G401 (cell line): ENCODE results near the gene AUTS2. TPM values are rescaled to one million over a fixed set of nuclear protein-coding genes. Genes with fewer than 3 reads are reported as not detected.

Source experiments
- DNase-seq: peaks from one replicate; pipeline ENCODE4 v3.0.0-alpha.2; 2015; ENCODE audit warnings: low spot score
- in situ Hi-C: cut with HindIII; loops from 2 replicates; pipeline ENCODE4 v1.10.0; 2016; ENCODE audit warnings: low sequenced_read_pairs, mixed read lengths
- total RNA-seq: library from RNA; depleted of rRNA; stranded (reverse); fragments of >200 nt; shearing (Covaris generic); gene quantifications from 2 replicates; pipeline ENCODE4 v1.2.3, GENCODE V29; 2014

The AUTS2 gene
- total RNA-seq, 1 experiment from 2014 or later = 4.4 TPM

DNA sequence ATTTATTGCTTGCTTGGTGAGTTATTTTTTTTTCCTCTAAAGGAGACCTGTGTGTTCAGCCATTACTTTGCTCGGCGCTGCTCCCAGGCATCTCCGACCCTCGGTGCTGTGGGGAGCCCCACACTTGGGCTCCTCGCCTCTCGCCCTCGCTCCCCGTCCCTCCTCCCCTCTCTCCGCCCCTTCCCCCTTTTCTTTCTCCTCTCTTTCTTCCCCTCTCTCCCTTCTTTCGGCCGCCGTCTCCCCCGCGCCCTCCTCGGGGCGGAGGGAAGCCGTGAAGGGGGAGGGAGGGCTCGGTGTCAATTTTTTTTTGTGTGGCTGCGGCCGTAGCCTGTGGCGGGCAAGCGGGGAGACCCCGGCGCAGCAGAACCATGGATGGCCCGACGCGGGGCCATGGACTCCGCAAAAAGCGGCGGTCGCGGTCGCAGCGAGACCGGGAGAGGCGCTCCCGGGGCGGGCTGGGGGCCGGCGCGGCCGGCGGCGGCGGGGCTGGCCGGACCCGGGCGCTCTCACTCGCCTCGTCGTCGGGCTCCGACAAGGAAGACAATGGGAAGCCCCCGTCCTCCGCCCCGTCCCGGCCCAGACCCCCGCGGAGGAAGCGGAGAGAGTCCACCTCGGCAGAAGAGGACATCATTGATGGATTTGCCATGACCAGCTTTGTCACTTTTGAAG is 1.1 kb downstream of the AUTS2 start:
- no peak for DNase-seq
- in situ Hi-C loops = no loop called here

DNA sequence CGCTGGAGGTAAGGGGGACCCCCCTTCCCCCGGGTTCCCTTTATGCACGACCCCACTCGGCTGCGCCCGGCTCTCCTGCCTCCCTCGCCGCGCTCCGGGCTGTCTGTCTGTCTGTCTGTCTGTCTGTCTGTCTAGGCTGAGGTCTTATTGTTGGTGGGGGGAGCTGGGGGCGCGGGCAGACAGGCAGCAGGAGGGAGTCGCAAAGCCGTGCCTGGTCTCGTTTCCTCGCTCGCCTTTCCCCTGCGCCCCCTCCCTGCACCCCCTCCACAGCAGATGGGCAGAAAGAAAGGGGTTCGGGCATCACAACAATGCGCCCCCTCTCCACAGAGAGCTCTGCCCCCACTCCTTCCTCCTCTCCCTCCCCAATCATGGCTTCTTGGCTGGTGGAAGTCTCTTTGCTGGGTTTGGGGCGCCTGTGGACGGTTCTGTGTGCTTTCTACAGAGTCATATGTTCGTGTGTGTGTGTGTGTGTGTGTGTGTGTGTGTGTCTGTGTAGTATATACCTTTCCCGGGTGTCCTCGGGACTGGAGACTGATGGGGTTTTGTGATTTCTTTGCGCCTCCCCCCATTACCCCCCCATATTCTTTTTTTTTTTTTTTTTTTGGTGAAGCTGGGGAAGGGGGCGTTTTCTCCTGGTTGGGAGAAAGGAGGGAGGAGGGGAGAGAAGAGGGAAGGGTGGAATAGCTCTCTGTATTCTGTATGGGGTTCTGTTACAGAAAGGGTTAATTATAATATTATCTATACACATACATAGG is 1.9 kb downstream of the AUTS2 start:
- in situ Hi-C loops = no loop called here
- DNase-seq = no peak

DNA sequence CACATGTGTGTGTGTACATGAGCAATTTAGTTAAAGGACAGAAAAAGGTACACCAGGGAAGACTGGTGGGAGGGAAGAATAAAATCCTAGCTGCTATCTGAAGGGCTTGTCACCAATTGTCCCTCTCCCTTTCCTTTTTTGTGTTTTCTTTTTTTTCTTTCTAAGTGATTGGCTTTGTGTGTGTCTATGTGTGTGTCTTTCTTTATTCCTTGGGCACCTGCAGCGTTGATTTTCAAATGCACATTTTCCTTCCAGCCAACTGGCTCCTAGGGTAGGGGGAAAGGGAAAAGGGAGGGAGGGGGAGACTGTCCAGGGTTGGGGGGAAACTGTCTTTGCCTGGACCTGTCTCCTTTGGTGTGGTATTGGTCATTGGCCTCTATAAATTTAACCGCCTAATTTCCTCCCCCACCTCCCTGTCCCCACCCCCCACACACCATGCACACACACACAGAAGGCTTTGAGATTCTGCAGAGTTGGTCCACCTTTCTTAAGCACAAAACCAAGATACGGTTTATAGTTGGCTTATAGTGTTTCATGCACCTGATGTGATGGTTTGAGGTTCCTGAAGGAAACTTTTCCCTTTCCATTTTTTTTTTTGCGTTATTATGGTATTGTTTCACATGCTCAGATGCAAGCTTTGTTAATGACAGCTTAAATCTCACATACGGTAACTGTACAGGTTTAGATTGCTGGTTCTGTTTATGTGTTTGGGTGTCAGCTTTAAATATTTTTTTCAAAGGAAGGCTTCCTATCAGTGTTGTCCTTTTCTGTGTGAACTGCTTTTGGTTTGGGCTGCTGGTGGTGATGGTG is 2.6 kb downstream of the AUTS2 start:
- in situ Hi-C loops = no loop called here
- DNase-seq = no peak

DNA sequence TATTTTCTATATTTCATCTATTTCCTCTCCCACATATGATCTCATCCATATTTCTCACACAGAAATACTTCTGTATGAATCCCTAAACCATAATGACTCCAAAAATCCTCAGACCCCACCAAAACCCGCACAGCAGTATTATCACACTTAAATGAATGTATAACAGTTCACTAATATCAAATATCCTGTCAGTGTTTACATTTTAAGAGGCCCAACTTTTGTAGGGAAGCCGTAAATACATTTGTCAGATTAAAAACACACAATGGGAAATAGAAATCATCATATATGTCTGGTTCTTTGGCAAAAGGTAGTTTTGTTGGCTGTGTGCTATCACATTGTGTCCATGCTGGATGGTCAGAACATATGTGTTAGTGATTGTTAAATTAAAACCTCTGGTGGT is 4.2 kb downstream of the AUTS2 start:
- no peak for DNase-seq
- in situ Hi-C loops = no loop called here

DNA sequence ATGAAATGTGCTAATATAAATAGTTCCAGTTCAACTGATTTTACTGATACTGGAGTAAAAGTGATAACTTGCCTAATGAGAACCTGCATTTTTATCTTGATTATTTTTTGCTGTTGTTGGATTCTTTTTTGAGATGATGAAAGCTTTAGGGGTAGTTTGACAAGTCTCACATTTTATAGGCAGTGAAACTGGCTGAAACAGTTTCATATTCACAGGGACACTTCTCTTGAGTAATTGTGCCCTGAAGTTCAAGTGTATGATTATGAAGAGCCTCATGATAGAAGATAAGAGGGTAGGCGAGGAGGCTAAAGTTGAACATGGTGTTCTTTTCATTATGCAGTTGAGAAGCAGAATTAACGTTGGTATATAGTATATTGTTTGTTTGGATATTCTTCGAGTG is 5.1 kb downstream of the AUTS2 start:
- in situ Hi-C loops = no loop called here
- no peak for DNase-seq

DNA sequence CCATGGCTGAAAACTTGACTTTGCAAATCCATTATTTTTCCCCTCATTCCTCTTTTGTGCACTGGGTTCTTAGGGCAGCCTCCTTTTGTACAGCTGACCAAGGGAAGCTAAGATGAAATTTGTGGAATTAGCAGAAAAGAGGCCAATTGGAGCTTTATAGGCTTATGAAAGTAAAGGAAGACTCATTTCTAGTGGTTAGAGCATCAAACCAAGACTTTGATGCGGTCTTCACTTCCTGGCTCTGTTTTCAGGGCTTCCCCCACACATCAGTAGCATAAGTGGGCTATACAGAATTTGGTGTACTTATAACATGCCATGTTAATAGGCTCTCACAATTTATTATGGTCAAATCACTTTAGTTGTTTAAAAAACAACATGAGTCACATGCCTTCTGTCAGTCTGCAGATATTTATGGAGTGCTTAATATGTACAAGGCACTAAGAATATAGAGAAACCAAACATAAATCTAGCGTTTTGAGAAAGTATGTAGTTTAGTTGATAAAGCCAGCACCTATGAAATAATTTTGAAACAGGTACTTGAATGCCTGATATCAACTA is 5.7 kb downstream of the AUTS2 start:
- DNase-seq = no peak
- in situ Hi-C loops = no loop called here

DNA sequence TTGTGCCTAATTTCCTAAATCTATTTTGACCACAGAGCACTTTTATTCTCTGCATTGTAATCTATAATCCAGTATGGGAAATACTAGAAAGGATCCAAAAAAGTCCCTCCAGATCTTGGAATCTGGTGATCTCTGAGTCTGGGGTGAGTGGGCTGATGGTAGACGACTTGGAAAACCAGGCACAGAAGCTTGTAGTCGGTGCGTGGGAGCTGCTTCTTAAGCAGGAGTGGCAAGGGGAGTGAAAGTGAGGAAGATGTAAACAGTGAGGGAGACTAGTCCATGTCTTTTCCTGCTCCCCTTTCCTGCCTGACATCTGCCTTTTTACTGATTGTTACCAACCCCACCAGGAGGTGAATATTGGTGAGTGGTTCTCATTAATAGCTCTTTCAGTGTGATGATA is 6.8 kb downstream of the AUTS2 start:
- no peak for DNase-seq
- in situ Hi-C loops = no loop called here

DNA sequence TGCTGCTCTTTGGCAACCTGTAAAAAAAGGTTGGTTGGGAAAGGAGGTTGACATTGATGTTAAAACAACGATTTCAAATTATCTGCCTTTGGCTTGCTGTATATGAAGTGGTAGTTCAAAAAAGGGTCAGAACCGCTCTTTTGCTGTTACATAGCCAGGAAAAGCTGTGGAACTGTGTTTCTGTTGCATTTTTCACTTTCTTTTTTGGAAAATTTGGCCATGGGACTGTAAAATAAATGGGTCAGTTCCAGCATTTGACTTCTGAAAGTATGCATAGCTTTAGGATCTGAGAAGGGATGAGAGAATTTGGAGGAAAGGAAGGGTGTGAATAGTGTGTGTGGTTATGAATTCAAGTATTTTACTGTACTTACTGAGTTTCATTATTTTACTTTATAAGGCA is 7.3 kb downstream of the AUTS2 start:
- in situ Hi-C loops = no loop called here

DNA sequence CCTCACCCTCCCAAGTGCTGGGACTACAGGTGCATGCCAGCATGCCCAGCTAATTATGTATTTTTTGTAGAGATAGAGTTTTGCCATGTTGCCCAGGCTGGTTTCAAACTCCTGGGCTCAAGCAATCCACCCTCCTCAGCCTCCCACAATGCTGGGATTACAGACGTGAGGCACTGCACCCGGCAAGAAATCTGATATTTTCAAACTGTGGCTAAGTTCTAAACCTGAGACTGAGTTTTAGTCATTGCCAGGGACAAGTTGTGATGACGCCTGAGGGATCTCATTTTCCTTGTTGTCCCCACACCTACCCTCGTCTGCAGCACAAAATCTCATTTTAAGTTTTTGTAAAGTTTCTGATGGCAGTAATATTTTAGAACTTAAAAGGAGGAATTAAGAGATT is 9.8 kb downstream of the AUTS2 start:
- no peak for DNase-seq
- in situ Hi-C loops = no loop called here

More for the DNA sequence above, 7.3 kb downstream of the AUTS2 start:
- no peak for DNase-seq

DNA sequence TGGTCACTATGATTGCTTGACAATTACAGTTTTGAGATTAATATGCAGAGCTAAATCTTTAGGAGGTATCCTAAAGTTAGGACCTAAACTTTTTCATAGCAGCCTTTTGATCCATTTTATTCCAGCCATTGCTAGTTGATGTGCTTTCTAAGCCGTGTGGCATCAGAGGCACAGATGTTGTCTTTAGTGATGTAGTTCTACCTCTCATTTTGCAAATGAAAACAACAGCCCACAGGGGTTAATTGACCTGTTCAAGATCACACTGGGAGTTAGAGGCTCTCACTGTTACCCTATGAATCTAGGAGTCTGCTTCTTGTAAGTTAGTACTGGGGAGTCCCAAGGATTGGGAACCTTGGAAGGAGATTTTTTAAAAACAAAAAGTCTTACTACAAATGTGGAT is 10.6 kb downstream of the AUTS2 start:
- no peak for DNase-seq
- in situ Hi-C loops = no loop called here

DNA sequence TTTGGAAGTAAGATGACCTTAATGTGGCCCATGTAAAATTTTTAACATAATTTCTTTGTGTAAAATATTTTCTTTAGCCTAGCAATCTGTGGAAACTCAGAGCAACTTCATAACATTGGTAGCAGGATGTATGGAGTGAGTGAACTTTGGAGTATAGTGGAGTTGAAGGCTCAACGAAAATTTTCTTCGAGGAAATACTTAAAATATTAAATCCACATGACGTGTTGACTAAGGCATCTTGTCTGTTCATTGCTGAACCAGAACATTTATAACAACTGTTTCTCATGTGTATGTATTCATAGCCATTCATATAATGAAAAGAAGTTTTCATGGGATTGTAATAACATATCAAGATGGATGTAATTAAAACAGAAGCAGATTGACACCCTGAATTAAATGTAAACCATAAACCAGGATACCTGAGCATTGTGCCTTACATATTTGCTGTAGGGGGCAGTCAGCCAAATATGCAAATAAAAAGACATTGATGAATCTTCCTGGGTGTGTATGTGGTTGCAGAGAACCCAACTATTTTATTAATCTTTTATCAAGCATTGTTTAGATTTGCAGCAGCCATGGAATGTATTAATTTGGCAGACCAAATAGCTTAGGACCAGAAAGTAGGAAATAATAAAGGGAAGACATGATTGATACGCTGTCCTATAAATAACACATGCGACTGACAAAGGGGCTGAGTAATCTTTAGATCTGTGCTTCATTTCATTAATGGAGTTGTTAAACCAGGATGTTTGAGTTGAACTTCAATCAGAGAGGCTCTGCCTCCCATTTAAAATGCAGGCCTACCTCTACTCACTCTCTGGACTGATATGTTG is 11.5 kb downstream of the AUTS2 start:
- in situ Hi-C loops = no loop called here
- no peak for DNase-seq

DNA sequence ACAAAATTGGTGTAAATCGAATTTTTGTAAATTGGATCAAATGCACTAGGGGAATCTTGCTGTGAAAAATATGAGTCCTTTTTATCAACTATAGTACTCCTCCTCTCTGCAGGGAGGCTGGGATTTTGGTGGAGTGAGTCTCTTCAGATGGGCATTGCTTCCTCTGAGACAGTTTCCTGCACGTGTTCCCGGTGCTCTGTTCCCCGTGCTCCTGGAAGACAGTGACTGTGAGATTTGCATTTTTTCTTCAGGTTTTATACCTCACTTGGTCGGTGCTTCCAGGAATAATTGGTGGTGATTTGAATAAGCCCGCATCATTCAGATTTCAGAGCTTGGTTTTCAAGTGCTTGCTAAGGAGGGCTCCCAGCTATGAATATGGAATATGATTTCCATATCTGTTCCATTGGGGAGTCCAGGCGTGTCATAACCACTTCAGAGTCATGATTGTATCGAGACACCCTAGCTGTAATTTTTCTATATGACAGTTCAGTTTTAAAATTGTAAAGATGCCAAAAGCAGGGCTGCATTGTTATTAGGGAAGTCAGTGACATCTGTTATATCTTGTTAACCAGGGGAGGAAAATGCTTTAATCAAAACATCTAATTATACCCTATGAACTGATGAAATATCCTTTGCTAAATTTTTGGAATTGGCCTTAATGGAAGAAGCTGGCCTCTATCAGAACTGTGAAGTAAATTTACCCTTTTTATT is 12.3 kb downstream of the AUTS2 start:
- peak; percentile 45 for DNase-seq
- in situ Hi-C loops = no loop called here

DNA sequence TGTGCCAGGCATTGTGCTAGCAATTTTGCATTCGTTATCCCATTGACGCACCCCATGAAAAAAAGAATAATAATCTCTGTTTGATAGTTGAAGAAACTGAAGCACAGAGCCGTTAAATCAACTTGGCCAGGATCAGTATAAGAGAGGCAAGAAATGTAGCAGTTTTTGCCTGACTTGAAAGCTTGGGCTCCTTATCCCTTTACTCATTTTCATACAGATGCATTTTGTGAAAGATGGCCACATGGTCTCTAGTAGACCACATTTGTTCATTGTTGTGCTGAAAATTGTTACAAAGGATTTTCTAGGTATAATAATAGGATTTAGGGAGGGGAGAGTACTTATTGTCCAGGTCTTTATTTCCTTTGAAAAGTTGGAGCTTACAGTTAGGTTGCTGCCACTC is 14.7 kb downstream of the AUTS2 start:
- no peak for DNase-seq
- in situ Hi-C loops = no loop called here

DNA sequence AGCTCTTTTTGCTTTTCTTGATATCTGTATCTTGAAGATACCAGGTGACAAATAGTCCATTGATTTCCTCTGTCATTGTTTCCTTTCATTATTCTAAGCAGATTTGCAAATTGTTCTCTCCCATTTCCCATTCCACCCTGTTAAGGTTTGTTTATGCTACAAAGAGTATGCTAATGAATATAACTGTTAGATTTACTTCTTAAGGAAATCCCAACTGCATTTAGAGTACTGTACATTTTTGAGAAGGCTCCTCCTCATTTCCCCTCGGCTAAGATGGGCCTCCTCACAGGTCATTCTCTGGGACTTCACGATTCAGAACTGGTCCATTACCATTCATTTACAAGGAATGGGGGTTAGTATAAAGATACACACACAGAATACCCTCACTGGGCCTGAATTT is 15.6 kb downstream of the AUTS2 start:
- in situ Hi-C loops = no loop called here

DNA sequence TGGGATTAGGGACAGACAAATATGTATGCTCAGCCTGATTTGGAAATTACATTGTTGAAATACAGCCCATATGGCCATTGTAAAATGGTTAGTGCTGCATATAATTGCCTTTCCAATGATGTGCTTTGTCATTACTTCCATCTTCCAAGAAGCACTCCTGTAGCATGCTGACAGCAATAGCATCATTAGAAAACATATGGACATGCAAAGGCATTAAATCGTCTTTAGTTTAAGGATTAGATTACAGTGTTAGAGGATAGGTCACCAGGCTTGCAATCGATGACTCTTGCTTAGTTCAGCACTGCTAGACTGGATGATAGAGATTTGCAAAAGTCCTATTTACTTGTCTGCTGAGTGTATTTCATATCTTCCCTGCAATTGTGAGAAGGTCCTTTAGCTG is 17.4 kb downstream of the AUTS2 start:
- in situ Hi-C loops = no loop called here
- DNase-seq = no peak

More for the DNA sequence above, 15.6 kb downstream of the AUTS2 start:
- no peak for DNase-seq

DNA sequence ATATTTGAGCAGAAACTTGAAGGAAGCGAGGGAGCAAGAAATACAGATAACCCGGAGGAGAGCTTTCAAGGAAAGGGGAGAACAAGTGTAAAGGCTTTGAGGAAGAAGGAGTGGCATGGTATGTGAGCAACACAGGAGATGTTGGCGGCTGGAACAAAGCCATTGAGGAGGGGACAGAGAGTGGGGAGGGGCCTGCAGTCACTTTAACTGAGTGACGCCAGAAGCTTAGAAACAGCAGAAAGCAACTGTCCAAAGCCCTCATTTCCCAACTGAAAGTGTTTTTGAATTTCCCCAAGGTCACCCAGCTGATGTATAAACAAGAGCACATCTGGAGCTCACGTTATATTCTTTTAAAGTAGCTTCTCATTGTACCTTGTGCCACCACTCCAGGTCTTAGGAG is 19.1 kb downstream of the AUTS2 start:
- in situ Hi-C loops = no loop called here
- no peak for DNase-seq

DNA sequence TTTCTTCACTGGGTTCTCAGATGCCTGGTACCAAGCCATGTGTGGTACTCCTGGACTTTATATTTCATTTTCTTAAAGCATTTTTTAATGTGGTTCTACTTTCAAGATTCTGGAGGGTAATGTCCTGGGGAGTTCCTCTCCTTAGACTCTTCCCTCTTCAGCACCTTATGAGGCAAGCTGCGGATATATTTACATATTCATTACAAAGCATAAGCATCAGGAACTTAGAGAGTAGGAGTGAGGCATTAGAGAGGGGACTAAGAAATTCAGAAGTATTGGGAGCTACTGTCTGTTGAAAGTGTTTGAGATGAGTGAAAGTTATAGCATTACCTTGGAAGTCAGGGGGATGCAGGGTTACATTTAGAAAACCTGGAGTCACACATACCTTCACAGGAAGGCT is 20.8 kb downstream of the AUTS2 start:
- in situ Hi-C loops = no loop called here
- DNase-seq = no peak

DNA sequence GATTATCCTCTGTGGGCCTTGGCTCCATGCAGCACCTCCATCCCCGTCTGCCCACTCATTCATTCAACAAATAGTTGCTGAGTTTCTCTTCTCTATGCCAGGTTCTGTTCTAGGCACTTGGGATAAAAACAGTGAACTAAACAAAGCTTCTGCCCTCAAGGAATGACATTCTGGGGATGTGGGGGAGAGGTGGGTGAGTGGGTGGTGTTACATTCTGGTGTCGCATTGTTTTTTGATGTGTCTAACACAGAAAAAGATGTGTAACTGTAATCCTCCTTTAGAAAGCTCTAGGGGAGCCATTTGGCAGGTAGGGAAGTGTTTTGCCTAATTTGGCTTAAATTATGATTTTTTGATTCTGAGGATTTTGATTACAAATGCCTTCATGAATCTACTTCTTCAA is 21.4 kb downstream of the AUTS2 start:
- in situ Hi-C loops = no loop called here
- DNase-seq = no peak

DNA sequence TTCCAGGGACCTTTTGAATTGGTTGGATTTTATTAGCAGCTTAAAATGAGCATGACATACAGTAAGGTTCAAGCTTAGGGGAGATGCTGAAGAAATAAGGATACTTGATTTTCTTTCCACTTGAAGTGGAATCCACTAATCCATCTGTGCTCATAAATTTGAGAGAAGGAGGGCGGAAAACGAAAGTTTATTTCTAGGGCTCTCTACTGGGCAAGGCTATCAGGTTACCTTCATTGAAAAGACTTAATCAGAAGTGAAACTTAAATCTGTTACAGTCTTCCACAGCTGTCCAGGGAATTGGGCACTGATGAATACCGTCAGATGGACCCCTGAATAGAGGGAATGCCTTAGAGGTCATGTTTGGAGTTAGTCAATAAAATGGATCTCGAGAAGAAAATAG is 21.8 kb downstream of the AUTS2 start:
- DNase-seq = no peak
- in situ Hi-C loops = no loop called here
